ENCODE data around the gene GUCA1A.
"Not testable (repeated sequence)": the region's sequence is repeated elsewhere in the genome, so short reads cannot be mapped to it uniquely, and the experiment has no call there.

Gene GUCA1A

DNA sequence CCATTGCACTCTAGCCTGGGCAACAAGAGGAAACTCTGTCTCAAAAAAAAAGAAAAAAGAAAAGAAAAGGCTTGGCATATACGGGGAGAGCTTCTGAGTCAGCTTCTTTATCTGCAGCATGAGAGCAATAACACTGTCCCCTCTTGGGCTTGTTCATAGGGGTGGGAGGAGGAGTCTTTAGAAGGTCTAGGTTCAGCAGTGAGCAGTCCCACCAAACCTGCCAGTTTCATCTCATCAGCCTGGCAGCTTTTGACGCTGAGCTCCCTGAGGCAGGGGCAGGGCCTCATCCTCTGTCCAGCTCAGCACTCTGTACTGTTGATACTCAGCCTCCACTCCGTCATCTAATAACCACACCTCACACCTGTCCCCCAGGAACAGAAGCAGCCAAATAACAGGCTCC, 25.1 kb upstream of the GUCA1A start:
- no peak for DNase-seq

DNA sequence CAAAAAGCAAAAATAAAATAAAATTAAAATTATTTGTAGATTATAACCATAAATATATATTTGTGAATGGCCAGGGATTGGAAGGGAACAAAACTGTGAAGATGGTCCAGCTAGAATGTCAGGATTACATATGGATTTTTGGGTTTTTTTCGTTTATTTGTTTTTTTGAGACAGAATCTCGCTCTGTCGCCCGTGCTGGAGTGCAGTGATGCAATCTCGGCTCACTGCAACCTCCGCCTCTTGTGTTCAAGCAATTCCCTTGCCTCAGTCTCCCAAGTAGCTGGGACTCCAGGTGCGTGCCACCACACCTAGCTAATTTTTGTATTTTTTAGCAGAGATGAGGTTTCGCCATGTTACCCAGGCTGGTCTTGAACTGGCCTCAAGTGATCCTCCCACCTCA, 22.9 kb upstream of the GUCA1A start:
- DNase-seq = no peak

DNA sequence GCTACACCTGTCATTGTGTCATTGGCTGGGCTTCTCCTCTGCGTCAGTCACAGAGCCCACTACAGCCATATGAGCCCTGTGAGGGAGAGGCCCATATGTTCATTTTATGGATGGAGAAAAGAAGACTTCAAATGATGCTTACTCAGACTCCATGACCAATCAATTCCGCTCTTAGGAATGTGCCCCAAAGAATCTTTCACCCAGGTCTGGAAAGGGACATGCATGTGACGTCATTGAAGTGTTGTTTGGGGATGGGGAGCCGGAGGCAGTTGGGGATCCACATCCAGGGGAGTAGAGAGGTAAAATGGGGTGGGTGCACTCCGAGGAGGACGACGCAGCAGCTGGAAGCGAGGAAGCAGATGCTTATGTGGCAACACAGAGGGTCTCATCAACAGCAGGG, 21.1 kb upstream of the GUCA1A start:
- no peak for DNase-seq

DNA sequence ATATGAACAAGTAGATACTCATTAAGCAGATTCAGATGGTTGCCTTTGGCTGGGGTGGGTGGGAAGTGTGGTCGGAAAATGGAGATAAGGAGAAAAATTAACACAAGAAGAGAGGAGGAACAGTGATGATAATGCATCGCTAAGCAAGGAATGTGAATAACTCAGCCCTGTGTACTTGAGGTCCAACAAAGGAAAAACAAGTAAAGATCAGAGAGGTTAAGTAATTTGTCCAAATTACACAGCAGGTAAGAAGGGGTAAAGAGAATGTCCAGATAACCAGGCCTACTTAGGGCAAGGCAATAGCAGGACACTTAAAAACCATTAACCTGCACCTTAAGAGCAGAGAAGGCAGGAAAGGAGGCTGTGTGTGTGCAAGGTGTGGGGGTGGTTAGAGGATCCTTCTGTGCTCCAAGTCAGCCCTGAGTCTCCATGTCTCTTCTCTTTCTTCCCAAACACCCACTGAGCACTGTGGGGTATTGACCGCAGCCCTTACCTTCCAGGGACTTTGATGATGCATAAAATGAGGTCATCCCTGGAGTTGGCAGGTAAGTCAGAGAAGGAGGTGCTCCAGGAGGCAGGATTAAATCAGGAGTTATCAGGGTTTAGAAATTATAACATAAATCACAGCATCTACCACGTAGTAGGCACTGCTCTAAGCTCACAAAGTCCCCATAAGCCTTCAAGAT, 20.5 kb upstream of the GUCA1A start:
- DNase-seq = not testable (repeated sequence)

DNA sequence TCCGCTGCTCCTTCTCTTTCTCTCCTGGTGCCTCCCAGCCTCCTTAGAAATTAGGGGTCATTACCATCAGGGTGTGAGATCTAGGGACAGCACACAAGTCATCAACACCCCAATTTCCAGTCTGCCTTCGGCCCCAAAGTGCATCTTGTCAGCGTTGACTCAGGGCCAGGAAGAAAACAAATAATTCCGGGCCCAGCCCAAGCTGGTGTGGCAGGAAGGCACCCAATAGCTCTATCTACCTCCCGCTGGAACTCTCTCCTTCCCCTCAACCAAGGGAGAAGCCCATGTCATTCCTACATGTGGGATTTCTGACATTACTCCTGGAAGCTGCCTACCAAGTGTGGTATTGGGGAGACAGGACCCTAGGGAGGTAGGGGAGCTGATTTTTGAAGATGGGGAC, 19.2 kb upstream of the GUCA1A start:
- DNase-seq = no peak

DNA sequence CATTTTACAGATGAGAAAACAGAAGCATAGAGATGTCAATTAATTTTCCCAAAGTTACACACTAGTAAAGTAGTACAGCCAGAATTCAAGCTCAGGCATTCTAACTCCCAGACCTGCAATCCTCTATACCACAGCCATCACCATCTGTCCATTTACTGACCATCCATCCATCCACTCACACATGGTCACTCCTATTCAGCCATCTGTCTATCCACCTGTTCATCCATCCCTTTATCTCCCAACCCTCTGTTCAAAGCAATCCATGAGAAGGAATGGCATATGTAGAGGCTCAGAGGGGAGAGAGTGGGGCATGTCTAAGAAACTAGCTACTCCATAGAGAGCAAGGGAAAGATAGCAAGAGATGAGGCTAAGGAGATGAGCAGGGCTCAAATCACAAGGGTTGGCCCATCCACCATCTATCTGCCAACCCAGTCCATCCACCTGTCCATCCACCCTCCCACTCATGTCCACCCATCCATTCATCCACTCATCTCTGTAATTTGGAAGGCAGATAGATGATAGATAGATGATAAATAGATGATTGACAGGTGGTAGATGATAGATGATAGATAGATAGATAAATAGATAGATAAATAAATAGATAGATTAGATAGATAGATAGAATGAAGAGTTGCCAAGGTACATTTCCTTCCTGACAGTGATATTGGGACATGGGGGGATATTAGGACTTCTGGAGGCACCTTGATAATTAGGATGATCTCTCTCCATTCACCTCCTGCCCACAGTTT, 18.5 kb upstream of the GUCA1A start:
- no peak for DNase-seq

DNA sequence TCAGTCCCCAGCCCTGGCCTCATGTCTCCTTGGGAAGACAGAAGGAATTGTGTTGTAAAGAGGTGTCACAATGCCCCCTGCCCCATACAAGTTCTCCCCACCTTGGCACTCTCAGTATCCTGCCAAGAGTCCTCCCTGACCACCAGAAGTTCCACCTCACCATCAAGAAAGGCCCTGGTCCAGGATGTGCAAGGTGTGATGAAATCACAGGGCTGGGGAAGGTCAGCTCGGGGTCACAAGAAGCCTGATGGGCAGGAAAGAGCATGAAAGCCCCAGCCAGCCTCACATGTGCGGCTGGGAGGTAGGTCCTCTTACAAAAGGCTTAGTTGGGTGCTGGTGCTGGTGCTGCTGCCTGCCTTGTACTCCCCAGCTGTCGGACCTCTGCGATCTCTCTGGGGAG, 17.9 kb upstream of the GUCA1A start:
- DNase-seq = no peak

DNA sequence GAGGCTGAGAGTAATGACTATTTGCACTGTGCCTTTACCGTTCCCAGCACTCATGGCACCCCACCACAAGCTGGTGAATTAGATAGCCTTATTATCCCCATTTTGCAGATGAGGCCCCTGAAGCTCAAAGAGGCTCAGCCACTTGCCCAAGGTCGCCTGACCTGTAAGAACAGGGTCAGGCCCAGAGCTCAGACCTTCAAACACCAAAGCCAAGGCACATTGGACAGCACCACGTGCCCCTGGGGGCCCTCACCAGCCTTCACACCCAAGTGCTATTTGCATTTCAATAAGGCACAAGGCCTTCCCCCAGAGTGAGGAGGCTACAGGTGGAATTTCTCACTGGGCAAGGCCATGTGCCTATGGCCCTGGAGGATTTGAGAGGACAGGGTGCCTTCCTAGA, 16.5 kb upstream of the GUCA1A start:
- DNase-seq = no peak

DNA sequence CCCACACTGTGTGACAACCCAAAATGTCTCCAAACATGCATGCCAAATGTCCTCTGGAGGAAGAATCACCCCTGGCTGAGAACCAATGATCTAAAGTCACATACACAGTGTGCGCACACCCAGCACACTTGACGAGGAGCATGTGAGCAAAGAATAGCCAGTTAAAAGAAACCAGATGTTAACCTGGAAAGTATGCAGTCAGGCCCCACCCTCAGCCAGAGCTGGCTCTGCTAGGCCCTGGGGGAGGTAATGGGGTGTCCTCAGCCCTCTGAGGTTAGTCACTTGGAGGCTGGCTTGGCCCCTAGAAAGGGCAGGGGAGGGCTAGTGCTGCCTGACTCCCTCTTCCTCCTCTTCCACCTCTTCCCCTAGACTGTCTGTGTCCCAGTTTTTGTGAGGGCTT, 15.2 kb upstream of the GUCA1A start:
- DNase-seq = no peak

DNA sequence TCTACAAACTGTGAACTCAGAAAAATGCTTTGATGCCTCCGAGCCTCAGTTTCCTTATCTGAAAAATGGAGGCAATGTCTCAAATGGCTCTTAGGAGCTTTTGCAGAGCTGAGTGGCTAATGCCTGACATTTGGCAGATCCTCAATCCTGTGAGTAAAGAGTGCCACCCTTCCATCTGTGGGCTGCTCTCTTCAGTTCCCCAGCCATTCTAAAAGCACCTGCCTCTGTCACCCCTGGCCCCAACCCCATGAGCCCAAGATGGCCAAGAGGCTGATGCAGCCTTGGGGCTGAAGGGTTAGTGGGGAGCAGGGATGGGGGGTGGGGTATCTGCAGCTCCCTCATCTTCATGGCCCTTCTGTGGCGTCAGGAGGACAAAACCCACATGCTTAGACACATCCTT, 14.5 kb upstream of the GUCA1A start:
- DNase-seq = no peak

DNA sequence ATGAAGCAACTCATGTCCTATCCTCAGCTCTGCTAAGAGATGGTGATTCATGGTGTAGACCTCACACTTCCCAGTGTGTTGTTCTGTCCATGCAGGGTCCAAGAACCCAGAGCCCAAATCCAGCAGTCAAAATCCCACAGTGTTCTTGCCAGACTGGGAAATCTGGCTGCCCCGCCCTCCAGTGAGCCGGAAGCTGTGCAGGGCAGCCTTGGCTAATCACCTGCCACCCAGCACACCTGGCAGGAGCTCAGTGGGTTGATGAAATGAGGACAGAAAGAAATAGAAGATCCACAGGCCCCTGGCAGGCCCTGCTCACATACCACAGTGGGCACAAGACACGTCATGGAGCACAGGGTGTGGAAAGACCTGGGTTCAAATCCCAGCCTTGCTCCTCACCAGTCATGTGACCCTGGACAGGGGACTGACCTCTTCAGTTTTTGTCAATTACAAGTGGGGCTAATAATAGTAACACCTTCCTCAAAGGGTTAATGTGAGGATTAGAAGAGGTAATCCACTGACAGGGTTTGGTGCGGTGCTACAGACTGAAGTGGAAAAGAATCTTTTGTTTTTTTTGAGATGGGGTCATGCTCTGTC, 13.6 kb upstream of the GUCA1A start:
- no peak for DNase-seq

DNA sequence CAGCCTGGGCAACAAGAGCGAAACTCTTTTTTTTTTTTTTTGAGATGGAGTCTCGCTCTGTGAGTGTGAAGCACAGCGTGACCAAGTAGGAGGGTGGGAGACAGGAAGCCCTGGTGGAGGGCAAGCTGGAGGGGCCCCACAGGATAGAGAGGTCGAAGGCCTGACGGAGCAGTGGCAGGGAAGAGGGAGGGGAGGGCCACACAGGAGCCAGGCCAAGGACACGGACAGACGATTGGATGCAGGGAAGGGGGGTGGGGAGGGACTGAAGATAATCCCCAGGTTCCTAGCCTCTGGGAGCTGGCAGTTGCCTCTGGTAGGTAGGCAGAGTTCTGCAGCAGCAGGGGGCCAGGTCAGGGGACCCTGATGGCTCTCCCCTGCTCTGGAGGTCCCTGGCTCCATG, 10.8 kb upstream of the GUCA1A start:
- DNase-seq = no peak

DNA sequence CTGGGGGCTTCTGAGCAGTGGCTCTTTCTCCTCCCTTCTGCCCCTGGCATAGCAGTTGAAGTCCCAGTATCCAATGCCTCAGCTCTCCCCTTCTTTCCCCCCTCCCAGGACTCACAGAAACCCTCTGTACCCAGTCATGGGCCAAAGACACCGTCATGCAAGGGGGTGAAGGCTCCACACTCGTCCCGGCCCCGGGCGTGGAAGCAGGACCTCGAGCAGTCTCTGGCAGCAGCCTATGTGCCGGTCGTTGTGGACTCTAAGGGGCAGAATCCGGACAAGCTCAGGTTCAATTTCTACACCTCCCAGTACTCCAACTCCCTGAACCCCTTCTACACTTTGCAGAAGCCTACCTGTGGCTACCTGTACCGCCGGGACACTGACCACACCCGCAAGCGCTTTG, 10.4 kb upstream of the GUCA1A start:
- DNase-seq = no peak

DNA sequence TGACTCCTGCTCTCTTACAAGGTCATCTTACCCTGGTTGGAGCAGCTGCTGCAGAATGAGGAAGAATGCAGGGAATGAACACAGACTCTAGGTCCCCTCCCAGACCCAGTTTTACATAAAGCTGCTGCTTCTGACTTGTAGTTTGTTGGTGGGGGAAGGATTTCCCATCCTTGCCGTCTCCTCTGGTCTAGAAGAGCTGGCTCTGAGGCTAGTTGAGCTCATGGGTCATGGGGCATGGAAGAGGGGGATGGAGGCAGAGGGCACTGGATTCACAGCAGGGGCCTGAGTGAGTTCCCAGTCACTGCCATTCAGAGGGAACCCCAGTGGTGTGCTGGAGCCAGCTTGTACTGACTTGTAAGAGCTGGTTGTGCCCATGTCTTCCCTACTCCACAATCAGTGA, 9.2 kb upstream of the GUCA1A start:
- DNase-seq = no peak

DNA sequence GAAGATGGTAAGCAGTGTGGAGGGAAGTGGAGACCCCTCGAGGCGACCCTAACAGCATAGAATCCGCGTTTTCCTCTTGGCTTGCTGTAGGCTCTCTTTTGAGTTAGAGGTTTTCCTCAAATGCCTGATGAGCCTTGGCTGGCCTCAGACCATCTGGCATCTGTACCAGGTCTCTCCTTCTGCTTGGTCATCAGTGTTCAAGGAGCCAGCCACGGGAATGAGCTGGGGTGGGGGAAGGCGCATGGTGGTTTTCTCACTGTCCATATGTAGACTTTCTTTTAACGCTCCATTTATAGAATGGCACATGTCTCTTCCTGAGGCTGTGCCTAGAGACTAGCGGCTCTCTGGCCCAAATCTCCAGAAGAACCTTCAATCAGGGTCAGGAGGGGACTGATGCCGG, 8.1 kb upstream of the GUCA1A start:
- no peak for DNase-seq

DNA sequence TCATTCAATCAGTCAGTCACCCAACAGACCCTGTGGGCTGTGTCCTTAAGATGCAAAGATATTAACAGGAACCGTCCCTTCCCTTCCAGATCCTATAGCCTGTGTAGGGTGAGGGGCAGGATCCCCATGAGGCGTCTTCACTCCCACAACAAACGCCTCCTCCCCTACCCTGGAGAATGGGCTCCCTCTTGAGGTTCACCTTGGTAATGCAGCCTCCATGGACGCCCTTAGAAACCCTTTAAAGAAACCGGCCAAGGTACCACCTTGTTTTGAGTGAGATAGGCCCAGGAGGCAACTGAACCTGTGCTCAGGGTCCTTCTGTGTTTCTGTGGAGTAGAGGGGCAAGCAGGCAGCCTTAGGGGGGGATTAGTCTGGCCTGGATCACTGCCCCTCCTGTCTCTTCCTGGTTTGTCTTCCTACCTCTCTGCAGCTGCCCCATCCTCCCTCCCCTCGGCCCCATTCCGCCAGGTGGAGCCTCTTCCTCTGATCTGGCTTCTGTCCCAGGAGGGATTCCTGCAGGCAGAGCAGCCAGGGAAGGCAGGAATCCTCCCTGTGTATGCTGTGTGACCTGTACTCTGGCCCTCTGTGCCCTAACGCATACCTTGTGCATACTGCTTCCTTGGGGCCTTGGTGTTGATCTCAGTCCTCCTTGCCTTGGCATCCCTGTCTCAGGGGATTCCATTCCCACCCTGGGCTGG, 6.6 kb upstream of the GUCA1A start:
- peak; percentile 79 for DNase-seq

DNA sequence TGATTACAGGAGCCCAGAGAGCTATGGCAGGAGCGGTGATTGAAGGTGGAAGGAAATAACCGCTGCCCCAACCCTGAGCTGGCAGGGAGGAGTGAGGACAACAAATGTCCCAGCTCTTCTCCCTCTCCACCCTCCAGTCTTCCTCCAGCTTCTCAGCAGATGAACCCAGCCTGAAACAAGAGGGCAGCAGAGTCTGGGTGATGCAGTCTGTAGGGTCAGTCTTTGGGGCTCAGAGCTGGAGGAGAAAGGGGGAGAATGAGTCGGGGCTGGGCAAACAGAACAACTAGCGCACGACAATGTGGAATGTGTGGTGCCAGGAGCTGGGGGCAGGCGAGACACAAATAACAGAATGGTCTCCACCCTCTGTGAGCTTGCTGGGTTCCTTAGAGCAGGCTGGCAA, 4.5 kb upstream of the GUCA1A start:
- no peak for DNase-seq

DNA sequence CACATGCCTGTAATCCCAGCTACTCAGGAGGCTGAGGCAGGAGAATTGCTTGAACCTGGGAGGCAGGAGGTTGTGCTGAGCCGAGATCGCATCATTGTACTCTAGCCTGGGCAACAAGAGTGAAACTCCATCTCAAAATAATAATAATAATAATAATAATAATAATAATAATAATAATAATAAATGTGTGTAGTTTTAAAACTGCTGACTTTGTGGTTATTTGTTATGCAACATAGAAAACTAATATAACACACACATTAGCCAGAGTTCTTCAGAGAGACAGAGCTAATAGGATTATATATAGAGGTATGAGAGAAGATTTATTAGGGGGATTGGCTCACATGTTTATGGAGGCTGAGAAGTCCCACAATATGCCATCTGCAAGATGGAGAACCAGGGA, 3.4 kb upstream of the GUCA1A start:
- not testable (repeated sequence) for DNase-seq

DNA sequence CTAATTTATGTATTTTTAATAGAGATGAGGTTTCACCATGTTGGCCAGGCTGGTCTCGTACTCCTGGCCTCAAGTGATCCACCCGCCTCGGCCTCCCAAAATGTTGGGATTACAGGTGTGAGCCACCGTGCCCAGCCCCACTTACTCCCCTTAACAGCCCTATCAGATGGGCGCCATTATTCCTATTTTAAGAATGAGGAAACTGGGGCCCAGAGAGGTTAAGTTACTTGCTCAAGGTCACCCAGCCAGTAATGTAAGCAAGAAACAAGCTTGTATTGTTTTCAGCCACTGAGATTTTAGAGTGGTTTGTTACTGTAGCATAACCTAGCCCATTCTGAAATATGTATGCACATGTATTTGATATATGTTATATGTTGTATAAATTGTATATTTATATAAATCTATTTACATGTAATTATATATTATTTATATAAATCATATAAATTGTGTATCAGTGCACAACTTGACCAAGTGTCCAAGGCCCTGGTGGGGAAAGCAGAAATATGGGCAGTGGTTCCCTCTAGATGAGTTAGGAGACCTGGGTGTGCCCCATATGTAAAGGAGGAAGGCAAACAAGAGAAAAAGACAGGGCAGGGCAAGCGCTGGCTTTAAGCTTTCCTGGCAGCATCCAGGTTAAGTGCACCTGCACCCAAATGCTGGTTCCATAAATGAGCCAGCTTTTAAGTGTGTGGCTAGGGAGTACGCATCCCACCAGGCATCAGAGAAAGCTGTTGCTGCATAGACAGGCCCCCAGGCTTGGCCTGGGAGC, 1.2 kb upstream of the GUCA1A start:
- DNase-seq = no peak

DNA sequence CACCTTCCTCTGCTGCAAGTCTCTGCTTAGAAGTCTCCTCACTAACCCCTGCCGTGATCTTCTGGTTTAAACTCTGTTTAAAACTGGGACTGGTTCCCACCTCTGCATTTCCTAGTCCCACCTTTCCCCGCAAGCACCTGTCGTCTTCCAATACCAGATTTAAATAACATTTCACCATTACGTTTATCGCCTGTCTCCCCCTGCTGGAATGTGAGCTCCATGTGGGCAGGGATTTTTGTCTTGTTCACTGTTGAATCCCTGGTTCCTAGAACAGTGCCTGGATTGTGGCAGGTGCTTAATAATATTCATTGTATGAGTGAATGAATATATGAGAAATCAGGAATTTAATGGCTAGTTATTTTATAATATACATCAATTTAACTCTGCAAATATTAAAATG, 2.7 kb downstream of the GUCA1A start:
- DNase-seq = peak; percentile 7

DNA sequence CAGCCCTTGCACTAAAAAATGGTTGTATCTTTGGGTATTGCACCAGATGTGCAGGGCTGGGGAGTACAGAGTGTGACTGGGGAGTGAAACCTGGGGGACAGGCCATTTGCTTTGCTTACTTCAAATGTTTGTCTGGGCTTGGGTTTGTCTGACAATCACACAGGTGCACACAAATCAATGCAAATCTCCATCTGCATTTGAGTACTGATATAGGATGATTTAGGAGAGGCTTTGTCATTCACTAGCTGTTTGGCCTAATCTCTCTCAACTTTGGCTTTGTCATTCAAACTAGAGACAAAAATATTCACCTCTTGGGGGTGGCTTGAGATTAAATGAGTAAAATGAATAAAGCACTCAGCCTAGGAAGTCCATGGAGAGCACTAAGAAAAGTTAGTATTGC, 3.8 kb downstream of the GUCA1A start:
- DNase-seq = no peak

DNA sequence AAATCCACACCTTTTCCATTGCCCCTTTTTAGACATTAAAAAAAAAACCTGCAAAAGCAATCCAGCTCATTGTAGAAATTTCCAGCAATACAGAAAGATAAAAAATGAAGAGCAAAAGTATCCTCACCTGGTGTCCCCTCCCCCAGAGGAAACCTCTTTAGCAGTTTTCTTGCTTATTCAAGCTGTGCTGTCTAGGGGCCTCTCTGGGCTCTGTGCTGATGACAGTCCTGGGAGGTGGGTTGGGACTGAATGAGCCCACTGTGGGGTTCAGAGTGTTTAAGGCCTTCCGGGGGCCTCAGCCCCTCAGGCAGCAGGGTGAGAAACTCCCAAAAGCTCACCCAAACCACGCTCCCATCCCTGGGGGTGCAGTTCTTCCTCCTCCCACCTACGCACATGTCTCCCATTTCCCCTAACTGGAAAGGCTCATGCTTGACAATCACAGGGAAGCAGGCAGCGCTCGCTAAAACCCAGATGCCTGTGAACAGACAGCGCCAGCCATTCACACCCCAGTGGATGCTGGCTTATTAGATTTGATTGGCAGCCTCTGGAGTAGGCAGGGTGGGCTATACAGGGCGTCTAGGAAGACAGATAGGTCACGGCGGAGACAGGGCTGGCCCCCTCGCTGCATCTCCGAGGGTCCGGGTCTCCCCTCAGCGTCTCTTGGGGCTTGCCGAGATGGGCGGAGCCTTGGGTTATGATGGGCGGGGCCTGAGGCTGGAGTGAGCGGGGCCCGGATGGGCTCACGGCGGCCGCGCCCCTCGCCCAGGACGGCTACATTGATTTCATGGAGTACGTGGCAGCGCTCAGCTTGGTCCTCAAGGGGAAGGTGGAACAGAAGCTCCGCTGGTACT, 4.6 kb downstream of the GUCA1A start:
- no peak for DNase-seq
